GM19351 (cell line): Measurements from ENCODE around the gene PLXNB1.
"Not testable (repeated sequence)": the region's sequence is repeated elsewhere in the genome, so short reads cannot be mapped to it uniquely, and the experiment has no call there.

ENCODE experiments used
- ATAC-seq: cut with Tn5 transposase; IDR thresholded peaks from one replicate; pipeline ENCODE4 v1.9.1; 2021; ENCODE audit warnings: mild to moderate bottlenecking, moderate library complexity; ENCODE audit not compliant: unreplicated experiment

Gene PLXNB1

DNA sequence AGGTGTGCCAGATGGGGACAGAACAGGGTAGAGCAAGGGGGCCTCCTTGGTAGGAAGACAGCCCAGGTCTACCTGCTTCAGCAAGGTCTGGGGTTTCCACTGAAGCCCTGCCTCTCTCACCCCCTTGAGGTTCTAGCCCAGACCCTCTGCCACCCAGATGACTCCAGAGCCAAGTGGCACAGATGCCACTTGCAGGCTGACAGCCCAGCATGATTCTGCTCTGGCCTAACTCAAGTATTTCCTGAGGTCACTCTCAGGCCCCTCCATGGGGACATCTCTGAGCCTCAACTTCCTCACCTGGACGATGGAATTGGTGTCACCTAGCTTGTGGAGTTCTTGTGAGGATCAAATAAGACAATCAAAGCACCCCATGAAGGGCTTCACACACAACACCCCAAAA lies 23.9 kb downstream of the PLXNB1 start:
- ATAC-seq: no peak

DNA sequence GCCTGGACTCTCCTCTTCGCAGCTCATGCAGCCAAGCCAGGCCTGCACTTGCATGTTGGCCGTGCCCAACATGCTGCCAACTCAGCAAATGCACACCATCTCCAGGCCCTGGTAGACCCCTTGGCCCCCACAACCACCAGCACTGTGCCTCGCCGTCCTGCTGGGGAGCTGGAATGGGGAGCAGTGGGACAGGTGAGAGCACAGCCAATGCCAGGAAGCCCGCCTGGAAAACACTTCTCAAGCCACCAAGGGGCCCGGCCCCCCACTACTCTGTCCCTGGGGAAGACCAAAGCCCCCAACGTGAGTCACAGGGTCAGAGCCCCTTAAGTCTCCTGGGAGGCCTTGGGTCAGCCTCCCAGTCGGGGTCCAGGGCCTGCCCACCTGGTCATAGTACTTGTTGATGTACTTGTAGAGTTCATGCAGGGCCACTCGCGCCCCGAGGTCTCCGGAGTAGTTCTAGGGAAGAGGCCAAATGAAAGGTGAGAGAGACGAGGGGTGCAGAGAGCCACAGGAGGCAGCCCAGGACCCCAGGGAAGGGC lies 24.5 kb downstream of the PLXNB1 start:
- no peak for ATAC-seq

DNA sequence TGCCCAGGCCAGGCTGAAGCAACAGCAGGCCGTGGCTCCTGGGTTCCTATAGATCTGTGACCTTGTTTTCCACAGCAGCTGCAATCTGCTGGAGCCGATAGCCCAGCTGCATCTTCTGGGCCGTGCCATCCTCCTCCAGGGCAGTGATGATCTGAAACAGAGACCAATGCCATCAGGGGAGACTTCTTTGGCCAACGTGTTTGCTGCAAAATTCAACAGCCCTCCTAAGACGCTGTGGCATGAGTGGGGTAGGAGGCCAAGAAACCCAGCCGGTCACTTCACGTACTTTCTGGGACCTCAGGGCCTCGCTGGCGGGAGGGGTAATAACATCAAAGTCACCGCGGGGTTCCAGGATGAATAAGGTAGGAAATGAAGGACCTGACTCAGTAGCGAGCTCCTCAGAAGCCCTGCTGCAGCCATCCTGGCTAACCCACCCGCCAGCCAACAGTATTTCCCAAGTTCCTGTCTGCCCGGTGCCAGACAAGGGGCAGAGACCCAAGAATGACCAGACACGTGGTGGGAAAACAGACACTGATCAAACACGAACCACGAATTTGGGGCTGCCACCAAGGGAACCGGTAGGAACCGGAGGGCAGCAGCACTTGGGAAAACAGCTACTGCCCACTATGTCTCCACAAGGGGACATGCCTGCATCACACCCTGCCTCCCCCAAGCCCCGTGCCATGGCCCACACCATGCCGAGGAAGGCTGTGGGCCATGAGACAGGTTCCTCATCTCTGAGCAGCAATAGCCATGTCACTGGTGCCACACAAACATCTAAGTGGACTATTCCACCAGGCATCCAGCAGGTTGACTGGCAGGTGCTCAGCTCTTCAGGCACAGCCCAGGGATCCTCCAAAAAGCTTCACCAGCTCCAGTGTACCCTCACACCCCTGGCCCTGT lies 25.2 kb downstream of the PLXNB1 start:
- ATAC-seq: no peak

DNA sequence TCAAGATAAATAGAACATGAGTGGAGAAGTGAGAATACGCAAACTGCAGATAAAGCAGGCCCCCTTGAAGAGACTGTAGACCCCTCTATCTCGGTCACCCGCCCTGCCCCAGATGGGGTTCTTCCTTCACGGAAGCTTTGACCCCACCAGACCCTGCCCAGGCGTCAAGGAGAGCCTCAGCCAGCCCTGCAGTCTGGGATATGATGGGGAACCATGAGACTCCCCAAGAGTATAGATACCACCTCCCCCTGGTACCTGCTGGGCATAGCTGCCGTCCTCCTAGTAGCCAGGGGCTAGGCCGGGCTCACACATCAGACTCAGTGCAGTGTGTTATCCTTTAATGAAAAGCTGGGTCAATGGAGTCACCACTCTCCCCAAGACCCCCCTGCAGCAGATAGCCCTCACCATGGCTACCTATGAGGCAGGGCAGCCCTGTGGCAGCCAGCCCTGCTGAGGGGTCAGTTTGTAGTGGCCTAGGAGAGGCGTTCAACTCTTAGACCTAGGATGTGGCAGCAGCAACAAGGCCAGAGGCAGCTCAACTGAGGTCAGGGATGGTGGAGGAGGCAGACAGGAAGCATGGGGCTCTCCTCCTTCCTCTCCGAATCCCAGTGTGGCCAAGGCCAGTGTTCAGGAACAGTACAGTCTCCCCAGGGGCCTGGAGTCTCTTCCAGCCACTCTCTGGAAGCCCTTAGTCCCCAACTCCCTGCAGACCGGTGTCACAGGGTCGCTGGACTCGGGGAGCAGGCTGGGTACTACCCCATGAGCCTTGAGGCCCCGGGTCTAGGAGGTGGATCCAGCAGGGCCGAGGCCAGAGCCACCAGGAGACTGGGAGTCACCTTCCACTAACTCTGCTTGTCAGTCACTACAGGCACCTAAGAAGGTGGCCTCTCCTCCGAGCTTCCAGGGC lies 26.1 kb downstream of the PLXNB1 start:
- ATAC-seq: no peak

DNA sequence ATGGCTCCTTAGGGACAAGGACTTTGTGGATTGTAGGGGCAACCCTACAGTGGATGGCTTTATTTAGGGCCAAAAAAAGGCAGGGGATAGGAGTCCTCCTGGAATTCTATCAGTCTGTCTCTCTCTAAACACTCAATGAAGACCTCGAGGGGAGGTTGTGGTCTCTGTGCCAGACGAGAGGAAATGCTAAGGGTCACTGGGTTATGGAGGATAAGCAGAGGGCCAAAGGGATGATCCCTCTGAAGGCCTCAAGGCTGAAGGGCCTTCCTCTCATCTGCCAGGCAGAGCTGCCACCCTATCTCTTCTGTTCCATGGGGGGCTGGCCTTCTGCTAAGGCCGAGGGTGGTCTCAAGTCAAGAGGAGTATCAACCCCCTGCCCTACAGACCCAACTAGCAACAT lies 27.0 kb downstream of the PLXNB1 start:
- ATAC-seq: no peak

DNA sequence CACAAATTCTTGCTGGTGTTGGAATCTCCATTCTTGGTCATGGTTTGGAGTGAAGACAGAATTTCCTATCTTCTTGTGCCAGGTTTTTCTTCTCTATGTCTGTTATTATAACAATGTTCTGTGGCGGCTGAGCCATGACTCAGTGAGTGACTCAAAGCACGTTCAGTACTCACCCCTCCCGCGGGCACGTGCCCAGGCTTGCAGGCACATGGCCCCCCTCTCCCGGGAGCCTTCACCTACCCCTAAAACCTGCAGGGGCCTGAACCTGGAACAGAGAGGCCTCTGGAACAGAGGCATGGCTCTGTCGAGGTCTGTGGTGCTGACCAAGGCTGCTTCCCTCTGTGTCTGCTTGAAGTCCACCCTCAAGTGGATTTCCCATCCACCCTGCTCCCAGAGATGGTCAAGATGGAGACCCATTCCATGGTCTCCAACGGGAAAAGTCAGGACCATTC lies 27.6 kb downstream of the PLXNB1 start:
- ATAC-seq: no peak

DNA sequence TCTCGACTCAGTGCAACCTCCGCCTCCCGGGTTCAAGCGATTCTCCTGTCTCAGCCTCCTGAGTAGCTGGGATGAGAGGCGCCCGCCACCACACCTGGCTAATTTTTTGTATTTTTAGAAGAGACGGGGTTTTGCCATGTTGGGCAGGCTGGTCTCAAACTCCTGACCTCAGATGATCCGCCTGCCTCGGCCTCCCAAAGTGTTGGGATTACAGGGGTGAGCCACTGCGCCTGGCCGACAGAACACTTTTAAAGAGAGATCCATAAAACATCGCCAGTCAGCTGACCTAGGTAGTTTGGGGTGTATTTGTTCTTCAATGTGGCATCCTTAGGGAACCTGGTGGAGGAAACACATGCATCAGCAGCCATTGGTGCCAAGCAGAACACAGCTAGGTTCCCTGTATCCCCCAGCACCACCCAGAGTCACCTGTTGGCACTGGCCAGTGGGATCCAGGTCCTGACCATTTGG lies 28.4 kb downstream of the PLXNB1 start:
- not testable (repeated sequence) for ATAC-seq

DNA sequence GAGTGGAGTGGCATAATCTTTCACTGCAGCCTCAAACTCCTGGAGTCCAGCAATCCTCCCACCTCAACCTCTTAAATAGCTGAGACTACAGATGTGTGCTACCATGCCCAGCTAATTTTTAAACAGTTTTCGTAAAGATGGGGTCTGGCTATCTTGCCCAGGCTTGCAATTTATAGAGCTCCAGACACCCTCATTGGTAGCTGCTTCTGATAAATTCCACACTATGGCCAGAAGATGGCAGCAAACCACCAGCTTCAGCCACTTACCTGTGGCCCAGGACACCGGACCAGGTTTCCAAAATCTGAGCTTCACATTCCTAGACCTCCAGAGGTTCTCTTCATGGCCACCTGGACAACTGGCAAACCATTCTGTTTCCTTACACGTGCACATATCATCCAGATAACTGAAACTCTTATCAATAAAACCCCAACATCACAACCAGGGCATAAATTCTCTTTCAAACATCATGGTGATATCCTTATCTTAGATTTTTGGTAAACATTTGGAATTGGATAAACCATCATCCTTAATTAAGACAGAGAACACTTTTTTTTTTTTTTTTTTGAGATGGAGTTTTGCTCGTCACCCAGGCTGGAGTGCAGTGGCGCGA lies 29.0 kb downstream of the PLXNB1 start:
- ATAC-seq: no peak

DNA sequence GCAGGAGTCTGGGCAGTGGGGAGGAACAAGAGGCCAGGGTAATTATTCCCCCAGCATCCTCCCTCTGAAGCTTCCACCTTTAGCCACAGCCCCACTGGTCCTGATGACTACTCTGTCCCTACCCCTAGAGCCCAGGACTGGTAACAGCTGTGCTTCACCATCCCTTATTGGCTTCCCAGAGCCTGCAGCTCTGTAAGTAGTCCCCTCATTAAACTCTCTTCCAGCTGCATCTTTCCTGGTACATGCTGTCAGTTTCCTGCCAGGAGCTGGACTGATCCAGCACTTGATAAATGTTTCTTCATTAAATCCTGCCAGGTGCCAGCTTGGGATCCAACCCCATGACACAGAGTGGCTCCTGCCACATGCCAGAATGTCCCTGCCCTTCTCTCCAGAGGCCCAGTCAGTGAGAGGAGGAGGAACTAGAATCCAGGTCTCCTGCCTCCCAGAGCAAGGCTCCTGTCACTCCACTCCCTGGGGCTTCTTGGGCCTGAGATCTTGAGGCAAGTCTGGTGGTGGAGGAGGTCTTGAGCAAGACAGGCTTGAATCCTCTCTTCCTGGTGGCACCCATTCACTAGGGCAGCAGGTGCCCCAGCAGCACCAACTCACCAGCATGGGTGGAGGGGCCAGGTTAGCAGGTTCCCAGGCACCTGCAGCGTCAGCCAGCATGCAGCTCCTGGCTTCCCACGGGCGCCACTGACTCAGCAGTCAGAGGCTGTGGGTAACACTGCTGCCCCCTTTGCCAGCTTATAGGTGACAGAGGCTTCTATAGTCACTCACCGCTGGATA lies 30.3 kb downstream of the PLXNB1 start:
- ATAC-seq: no peak

DNA sequence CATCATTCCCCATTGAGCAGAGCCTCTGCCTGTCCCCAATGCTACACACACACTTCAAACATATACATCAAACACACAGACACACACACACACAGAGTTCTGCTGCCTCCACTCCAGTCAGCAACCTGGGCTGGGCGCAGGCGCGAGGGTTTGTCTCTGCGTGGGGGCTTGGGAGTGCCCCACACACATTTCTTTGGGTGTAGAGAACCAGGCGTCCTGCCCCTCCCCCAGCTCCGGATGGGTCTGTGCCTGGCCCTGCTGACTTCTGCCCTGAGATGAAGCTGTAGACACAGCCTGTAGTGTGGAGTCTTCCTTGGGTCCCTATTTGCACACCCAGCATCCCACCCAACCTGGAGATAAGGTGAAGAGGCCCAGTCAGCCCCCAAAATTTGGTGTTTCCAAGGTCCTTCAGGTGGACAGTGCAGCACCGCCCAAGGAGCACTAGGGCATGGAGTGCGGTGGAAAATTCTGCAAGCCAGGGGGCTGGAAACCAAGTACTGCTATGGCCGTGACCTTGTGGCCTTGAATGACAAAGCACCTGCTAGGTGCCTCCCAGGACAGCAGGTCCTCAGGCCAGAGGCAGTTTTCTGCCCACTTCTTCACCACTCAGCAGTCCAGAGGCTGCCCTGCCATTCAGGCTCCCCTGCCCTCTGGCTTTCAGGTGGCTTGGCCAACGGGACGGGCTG lies 31.0 kb downstream of the PLXNB1 start:
- ATAC-seq: no peak

DNA sequence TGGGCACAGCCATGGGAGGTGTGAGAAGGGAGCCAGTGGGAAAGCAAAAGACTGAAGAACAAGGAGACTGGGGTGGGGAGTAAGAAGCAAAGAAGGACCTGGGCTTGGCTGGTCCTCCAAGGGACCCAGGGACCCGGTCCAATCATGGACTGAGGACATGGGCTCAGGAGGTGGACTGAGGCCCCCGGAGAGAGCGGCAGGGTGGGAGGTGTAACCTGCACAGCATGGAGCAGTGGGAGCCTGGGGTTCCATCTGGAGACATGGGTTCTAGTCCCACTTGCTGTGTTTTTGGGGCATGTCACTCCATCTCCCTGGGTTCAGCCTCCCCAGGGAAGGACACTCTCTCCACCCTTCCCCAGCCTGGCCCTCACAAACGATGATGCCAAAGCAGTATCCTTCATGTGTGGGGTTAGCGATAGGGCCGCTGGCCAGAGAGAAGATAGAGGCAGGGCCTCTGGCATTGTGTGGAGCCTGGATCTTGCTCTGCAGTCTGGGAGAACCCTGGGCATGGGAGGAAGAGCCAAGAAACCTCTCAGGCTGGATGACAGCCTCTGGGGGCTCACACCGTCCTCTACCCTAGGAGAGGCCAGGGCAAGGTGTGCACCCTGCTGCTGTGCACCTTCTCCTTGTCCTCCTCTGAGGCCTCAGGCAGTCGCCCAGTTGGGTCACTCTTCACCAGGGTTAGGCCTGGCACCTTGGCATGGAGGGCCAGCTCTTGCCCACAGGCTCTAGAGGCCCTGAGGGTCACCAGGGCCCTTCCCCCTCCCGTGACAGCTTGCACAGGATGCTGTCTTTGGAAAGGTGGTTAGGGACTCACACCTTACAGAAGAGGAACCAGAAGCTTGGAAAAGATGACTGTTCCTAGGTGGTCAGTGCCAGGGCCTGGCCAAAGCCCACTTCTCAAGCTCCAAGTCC lies 31.9 kb downstream of the PLXNB1 start:
- ATAC-seq: no peak

DNA sequence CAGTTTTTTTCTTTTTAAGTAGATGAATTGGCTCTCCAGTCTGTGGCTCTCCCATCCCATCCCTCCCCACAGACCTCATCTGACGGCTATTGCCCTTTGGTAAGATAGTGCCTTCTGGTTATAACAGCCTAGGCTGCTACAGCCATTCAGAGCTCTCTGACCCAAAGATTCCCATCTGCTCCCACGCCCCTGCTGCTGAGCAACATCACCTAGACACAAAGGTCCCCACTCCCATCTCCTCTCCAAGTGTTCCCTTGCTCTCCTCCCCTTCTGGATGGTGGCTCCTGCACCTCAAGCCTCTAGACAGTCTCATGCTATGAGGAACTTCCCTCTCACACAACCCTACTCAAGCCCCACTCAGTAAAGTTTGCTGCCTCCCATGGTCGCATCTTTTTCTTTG lies 34.2 kb downstream of the PLXNB1 start:
- no peak for ATAC-seq

DNA sequence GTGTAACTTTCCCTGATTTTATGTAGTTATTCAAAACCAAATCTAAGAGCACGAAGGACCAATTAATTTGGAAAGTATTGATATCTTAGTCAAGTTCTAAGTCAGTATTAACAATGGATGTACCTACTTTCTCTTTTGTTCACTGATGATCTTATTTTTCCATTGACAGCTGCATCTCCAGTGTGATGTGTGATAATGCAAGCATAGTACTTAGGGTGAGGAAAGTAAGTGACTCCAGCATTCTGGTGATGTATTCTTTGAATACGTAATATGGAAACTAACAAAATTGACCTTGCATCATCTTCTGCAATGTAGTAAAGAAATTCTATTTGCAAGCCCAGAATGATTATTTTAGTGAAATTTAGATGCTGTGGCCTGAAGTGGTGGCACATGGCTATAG lies 35.5 kb downstream of the PLXNB1 start:
- no peak for ATAC-seq

DNA sequence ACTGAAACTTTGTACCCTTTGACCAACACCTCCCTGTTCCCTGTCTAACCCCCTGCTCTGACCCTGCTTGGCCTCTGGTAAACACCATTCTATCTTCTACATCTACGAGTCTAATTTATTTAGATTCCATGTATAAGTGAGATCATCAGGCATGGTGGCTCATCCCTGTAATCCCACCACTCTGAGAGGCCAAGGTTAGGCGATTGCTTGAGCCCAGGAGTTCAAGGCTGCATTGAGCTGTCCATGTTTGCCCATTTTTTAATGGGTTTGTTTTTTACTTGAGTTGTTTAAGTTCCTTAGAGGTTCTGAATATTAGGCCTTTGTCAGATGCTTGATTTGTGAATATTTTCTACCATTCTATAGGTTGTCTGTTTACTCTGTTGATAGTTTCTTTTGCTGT lies 40.9 kb downstream of the PLXNB1 start:
- ATAC-seq: no peak

DNA sequence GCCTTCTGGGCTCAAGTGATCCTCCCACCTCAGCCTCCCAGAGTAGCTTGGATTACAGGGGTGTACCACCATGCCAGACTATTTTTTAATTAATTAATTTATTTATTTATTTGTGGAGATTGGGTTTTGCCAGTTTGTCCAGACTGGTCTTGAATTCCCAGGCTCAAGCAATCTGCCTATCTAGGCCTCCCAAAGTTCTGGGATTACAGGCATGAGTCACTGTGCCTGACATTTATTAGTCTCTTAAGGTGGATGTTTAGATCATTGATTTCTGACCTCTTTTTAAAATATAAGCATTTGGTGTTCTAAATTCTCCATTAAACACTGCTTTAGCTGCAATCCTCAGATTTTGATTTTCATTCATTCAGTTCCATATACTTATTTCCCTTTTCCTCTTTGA lies 42.3 kb downstream of the PLXNB1 start:
- no peak for ATAC-seq

DNA sequence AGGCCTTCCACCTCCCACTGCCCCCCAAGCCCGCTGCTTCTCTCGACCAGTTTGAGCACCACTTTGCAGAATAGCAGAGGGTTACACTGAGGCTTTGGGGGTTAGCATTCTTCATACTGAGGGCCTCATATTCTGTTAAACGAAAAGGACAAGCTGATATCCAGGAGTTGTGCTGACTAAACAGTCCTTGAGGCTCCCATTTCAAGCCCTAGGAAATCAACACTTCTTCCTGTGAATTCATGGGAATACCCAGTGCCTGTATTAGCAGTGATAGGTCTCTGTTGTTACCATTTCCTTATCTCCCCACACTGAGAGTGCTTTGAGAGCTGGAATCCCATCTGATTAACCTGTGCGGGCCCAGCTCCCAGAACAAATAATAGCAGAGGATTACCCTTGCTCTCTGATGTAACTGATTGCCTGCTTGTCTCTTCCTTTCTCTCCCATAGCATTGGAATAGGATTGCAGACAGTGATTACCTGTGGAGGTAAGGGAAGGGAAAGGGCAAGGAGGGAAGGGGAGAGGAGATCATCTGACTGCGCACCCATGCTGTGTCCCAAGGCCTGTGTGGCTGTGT lies 56.9 kb downstream of the PLXNB1 start:
- no peak for ATAC-seq

DNA sequence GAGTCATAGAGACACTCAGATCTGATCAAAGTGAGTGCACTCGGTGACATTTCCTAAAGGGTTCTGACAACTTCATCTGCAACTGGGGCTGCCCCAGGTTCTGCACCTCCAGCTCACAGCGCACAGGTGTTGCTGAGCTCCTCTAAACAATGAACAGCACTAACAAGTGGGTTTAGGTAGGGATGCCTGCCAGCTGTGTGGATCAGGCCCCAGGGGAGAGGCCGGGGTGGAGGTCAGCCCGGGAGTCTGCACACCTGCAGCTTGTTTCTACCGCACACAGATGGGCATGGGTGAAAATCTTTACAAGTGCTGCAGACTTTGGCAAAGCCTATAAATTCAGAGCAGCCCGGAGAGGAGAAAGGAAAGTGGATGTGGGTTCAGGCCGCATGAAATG lies 57.5 kb downstream of the PLXNB1 start:
- ATAC-seq: no peak

DNA sequence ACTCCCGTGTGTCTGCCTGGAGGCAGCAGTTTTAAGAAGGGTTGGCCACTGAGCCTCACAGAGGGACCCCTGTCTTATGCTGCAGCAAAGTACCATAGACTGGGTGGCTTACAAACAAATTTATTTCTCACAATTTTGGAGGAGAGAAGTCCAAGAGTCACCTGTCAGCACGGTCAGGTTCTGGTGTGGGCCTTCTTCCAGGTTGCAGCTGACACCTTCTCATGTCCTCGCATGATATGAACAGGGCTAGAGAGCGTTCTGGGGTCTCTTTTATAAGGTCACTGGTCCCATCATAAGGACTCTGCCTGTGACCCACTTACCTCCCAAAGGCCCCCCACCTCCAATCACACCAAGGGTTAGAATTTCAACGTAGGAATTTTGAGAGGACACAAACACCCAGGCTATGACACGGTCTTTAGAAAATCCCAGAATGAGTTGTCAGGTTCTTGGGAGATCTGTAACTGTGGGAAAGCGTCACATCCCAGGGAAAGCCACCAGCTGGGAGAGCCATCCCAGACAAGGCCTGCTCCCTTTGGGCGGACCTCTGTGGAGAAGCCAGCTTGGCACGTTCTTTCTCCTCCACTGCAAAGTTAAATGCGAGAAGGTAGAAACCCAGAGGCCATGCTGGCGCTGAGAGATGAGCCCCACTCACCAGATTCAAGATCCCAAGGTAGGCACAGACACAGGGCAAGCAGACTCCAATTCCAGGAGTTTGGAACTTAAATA lies 58.1 kb downstream of the PLXNB1 start, which contains the start of gene FBXW12:
TSS of gene FBXW12 (plus strand) at position 569 of the 726 bp plus-strand sequence. CDS start 549 bp downstream, outside the sequence.
- no peak for ATAC-seq
